ENCODE results near the gene TMSB4X.

TMSB4X gene

DNA sequence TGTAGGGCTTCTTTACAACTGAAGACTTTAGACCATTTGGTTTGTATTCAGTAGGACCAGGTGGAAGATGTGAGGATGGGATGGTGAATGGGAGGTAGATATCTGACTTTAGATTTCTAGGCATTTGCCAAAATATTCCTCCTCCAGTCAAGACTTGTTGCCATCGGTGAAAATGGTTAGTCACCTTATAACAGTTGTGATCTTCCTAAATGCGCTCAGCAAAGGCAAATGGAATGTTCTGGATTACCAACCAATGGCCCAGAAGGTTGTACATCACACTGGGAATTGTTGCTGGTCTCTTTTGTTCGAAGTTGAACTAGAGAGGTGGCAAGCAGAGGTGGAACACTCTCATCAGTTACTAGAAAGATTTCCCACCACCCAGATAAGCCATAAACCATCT, 33.9 kb downstream of the TMSB4X start:
- no peak overlapping the region for H2AFZ ChIP-seq (ENCODE audit: low read depth)
- H3K4me1 ChIP-seq (ENCODE audit: low read depth, poor library complexity, severe bottlenecking) = peaks cover 49% of the 10 kb centered on the region
- H3K9ac ChIP-seq = no peak overlapping the region
- no peaks in the 10 kb centered on the region for H3K27me3 ChIP-seq (ENCODE audit: insufficient read depth, low read depth)
- no peak overlapping the region for H3K27ac ChIP-seq
- TF ChIP-seq, protein P1, sequence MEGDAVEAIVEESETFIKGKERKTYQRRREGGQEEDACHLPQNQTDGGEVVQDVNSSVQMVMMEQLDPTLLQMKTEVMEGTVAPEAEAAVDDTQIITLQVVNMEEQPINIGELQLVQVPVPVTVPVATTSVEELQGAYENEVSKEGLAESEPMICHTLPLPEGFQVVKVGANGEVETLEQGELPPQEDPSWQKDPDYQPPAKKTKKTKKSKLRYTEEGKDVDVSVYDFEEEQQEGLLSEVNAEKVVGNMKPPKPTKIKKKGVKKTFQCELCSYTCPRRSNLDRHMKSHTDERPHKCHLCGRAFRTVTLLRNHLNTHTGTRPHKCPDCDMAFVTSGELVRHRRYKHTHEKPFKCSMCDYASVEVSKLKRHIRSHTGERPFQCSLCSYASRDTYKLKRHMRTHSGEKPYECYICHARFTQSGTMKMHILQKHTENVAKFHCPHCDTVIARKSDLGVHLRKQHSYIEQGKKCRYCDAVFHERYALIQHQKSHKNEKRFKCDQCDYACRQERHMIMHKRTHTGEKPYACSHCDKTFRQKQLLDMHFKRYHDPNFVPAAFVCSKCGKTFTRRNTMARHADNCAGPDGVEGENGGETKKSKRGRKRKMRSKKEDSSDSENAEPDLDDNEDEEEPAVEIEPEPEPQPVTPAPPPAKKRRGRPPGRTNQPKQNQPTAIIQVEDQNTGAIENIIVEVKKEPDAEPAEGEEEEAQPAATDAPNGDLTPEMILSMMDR (conservative IDR thresholded peaks at IDR 0.05; ENCODE audit: low read depth, low read length) = no peak
- no peaks in the 10 kb centered on the region for H3K79me2 ChIP-seq (ENCODE audit: insufficient read depth, low read depth)
- H3K4me3 ChIP-seq (IDR thresholded peaks at IDR 0.05; ENCODE audit: insufficient read depth, low read depth, low read length) = no peak overlapping the region
- H3K36me3 ChIP-seq (ENCODE audit: insufficient read depth) = no peaks in the 10 kb centered on the region
- no peak overlapping the region for H3K4me2 ChIP-seq
- no peaks in the 10 kb centered on the region for H4K20me1 ChIP-seq (ENCODE audit: insufficient read depth)

- Histone ChIP-seq H3K9ac (no peak overlapping the region), H3K36me3 (ENCODE audit: insufficient read depth) (no peaks in the 10 kb centered on the region), H4K20me1 (ENCODE audit: insufficient read depth) (no peaks in the 10 kb centered on the region), H3K27me3 (ENCODE audit: insufficient read depth, low read depth) (no peaks in the 10 kb centered on the region), H3K4me1 (ENCODE audit: low read depth, poor library complexity, severe bottlenecking) (peaks cover 49% of the 10 kb centered on the region), H3K79me2 (ENCODE audit: insufficient read depth, low read depth) (no peaks in the 10 kb centered on the region), H2AFZ (ENCODE audit: low read depth) (no peak overlapping the region), H3K27ac (no peak overlapping the region), H3K4me2 (no peak overlapping the region), H3K4me3 (IDR thresholded peaks at IDR 0.05; ENCODE audit: insufficient read depth, low read depth, low read length) (no peak overlapping the region)
- TF ChIP-seq, protein P1 (conservative IDR thresholded peaks at IDR 0.05; ENCODE audit: low read depth, low read length) = no peak
Observed at GRCh38 chrX:13009273-13009672, 34.4 kb downstream of the TMSB4X start.

DNA sequence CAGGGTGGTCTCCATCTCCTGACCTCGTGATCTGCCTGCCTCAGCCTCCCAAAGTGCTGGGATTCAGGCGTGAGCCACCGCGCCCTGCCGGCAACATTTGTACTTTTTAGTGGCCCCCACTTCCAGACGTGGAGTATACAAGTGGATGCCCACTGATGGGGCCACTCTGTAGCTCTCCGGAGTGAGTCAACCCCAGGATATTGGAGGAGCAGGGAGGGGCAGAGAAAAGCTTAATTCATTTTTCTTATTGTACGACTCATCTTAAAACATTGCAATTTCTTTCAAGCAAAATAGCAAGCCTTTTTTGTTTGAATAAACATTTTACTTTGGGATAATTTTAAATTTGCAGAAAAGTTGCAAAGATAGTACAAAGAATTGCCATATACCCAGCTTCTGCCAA, 34.9 kb downstream of the TMSB4X start:
- Histone ChIP-seq H3K4me2 (no peak overlapping the region), H3K9ac (no peak overlapping the region), H3K79me2 (ENCODE audit: insufficient read depth, low read depth) (no peaks in the 10 kb centered on the region), H3K36me3 (ENCODE audit: insufficient read depth) (no peaks in the 10 kb centered on the region), H3K27ac (no peak overlapping the region), H3K4me3 (IDR thresholded peaks at IDR 0.05; ENCODE audit: insufficient read depth, low read depth, low read length) (no peak overlapping the region), H3K4me1 (ENCODE audit: low read depth, poor library complexity, severe bottlenecking) (peaks cover 45% of the 10 kb centered on the region), H2AFZ (ENCODE audit: low read depth) (no peak overlapping the region), H3K27me3 (ENCODE audit: insufficient read depth, low read depth) (no peaks in the 10 kb centered on the region), H4K20me1 (ENCODE audit: insufficient read depth) (no peaks in the 10 kb centered on the region)
- TF ChIP-seq, protein P1 (conservative IDR thresholded peaks at IDR 0.05; ENCODE audit: low read depth, low read length) = no peak

- Histone ChIP-seq H3K4me2 (no peak overlapping the region), H3K27ac (no peak overlapping the region), H2AFZ (ENCODE audit: low read depth) (no peak overlapping the region), H4K20me1 (ENCODE audit: insufficient read depth) (no peaks in the 10 kb centered on the region), H3K4me3 (IDR thresholded peaks at IDR 0.05; ENCODE audit: insufficient read depth, low read depth, low read length) (no peak overlapping the region), H3K4me1 (ENCODE audit: low read depth, poor library complexity, severe bottlenecking) (peaks cover 38% of the 10 kb centered on the region), H3K79me2 (ENCODE audit: insufficient read depth, low read depth) (no peaks in the 10 kb centered on the region), H3K9ac (no peak overlapping the region), H3K27me3 (ENCODE audit: insufficient read depth, low read depth) (no peaks in the 10 kb centered on the region), H3K36me3 (ENCODE audit: insufficient read depth) (no peaks in the 10 kb centered on the region)
- TF ChIP-seq, protein P1 (conservative IDR thresholded peaks at IDR 0.05; ENCODE audit: low read depth, low read length) = no peak
Observed at GRCh38 chrX:13010546-13010945, 35.6 kb downstream of the TMSB4X start.
